OCI-LY3 (cell line): ENCODE data around the gene FAM227B.
"Not testable (repeated sequence)": the region's sequence is repeated elsewhere in the genome, so short reads cannot be mapped to it uniquely, and the experiment has no call there.

ENCODE experiments used
- H2AFZ ChIP-seq: fragments of 200-600, 300-600 bp; shearing (Covaris generic); 2 replicates; pipeline ENCODE4 v1.6.0; 2014; ENCODE audit warnings: antibody characterized with exemption, low read depth, low read length
- H3K27ac ChIP-seq: fragments of 200-600, 300-600 bp; sonication (generic); 2 replicates; pipeline ENCODE4 v1.5.1; 2014; ENCODE audit warnings: mild to moderate bottlenecking, low read length, moderate library complexity, mixed read lengths
- H3K27me3 ChIP-seq: fragments of 200-600, 300-600 bp; sonication (generic); 2 replicates; pipeline ENCODE4 v1.6.1; 2014; ENCODE audit warnings: low read depth, low read length, mixed read lengths
- H3K36me3 ChIP-seq: fragments of 200-600, 300-600 bp; sonication (generic); replicated peaks from 2 replicates; pipeline ENCODE3; 2014; ENCODE audit warnings: low read depth, low read length, mixed read lengths
- H3K4me1 ChIP-seq: fragments of 300-600, 200-600 bp; sonication (generic); 2 replicates; pipeline ENCODE4 v1.6.1; 2014; ENCODE audit warnings: low read length, mixed read lengths
- H3K4me2 ChIP-seq: fragments of 200-600, 300-600 bp; sonication (generic); 2 replicates; pipeline ENCODE4 v1.6.1; 2014; ENCODE audit warnings: low read length, mixed read lengths
- H3K4me3 ChIP-seq: fragments of 300-600, 200-600 bp; sonication (generic); 2 replicates; pipeline ENCODE4 v1.5.1; 2014; ENCODE audit warnings: antibody characterized with exemption, mild to moderate bottlenecking, low read length, moderate library complexity
- H3K79me2 ChIP-seq: fragments of 300-600, 200-600 bp; shearing (Covaris generic); 2 replicates; pipeline ENCODE4 v1.6.1; 2014; ENCODE audit warnings: mild to moderate bottlenecking, low read length, mixed read lengths
- H3K9ac ChIP-seq: fragments of 300-600, 200-600 bp; shearing (Covaris generic); 2 replicates; pipeline ENCODE4 v1.6.0; 2014; ENCODE audit warnings: mild to moderate bottlenecking, low read length, moderate library complexity
- H3K9me3 ChIP-seq: fragments of 200-600, 300-600 bp; shearing (Covaris generic); 2 replicates; pipeline ENCODE4 v1.6.1; 2014; ENCODE audit warnings: low read length, mixed read lengths; ENCODE audit not compliant: insufficient read depth
- H4K20me1 ChIP-seq: fragments of 200-600, 300-600 bp; sonication (generic); 2 replicates; pipeline ENCODE4 v1.6.1; 2016; ENCODE audit warnings: low read length, mixed read lengths; ENCODE audit not compliant: insufficient read depth
- EZH2phosphoT487 ChIP-seq: fragments of 200-600 bp; shearing (Covaris generic); IDR thresholded peaks from 2 replicates; pipeline ENCODE4 v1.6.1; 2018; ENCODE audit warnings: antibody characterized with exemption, mixed run types, low read depth
- TF ChIP-seq, protein P1 (sequence below): fragments of 200-600, 300-600 bp; sonication (generic); IDR thresholded peaks from 2 replicates; pipeline ENCODE4 v1.5.1; 2014; ENCODE audit warnings: antibody characterized with exemption, low read length, low read depth

FAM227B gene

DNA sequence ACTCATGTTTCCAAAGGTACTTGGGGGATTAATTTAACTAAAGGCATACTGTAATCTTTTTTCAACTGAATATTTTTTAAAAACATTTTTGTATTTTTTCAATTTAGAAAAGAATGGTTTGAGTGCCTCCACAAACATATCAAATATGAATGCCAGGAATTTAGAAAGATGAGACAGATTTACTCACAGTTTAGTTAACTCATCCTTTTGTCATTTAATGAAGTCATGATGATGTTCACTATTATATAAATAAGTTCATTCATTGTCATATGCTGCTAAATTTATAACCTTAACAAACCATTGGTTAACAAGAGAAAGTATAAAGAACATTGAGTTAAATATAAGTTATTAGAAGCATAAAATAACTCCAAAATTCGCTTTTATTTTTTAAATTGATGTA is 147.6 kb downstream of the FAM227B start:
- Histone ChIP-seq H3K9ac (no peak overlapping the region), H3K9me3 (no peaks in the 10 kb centered on the region), H3K4me2 (no peak overlapping the region), H2AFZ (no peak overlapping the region), H3K79me2 (no peaks in the 10 kb centered on the region), H3K4me1 (no peaks in the 10 kb centered on the region), H3K27ac (no peak overlapping the region), H3K4me3 (no peak overlapping the region), H3K27me3 (no peaks in the 10 kb centered on the region), H3K36me3 (no peaks in the 10 kb centered on the region), H4K20me1 (no peaks in the 10 kb centered on the region)
- TF ChIP-seq EZH2phosphoT487: no peak
- TF ChIP-seq, protein P1, sequence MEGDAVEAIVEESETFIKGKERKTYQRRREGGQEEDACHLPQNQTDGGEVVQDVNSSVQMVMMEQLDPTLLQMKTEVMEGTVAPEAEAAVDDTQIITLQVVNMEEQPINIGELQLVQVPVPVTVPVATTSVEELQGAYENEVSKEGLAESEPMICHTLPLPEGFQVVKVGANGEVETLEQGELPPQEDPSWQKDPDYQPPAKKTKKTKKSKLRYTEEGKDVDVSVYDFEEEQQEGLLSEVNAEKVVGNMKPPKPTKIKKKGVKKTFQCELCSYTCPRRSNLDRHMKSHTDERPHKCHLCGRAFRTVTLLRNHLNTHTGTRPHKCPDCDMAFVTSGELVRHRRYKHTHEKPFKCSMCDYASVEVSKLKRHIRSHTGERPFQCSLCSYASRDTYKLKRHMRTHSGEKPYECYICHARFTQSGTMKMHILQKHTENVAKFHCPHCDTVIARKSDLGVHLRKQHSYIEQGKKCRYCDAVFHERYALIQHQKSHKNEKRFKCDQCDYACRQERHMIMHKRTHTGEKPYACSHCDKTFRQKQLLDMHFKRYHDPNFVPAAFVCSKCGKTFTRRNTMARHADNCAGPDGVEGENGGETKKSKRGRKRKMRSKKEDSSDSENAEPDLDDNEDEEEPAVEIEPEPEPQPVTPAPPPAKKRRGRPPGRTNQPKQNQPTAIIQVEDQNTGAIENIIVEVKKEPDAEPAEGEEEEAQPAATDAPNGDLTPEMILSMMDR: no peak

DNA sequence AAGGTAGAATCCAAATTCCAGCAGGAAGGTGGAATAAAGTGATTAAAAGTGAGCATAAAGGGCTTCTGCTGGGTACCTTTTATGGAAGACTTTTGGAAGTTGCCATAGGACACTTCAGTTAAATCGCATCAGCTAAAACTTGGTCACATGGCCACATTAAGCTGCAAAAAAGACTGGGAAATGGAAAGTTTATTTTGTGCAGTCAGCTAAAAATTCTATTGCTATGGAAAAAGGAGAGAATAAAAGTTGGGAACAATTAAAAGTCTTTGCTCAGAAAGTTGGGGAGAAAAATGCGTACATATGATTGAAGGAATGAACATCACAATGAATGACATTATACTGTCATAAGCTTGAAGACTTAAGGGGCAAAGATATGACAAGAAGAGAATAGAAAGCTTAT is 148.3 kb downstream of the FAM227B start:
- Histone ChIP-seq H3K4me1 (no peaks in the 10 kb centered on the region), H3K4me2 (no peak overlapping the region), H3K36me3 (no peaks in the 10 kb centered on the region), H3K79me2 (no peaks in the 10 kb centered on the region), H3K27ac (no peak overlapping the region), H2AFZ (no peak overlapping the region), H3K27me3 (no peaks in the 10 kb centered on the region), H3K4me3 (no peak overlapping the region), H3K9me3 (no peaks in the 10 kb centered on the region), H4K20me1 (no peaks in the 10 kb centered on the region), H3K9ac (no peak overlapping the region)
- TF ChIP-seq, protein P1: no peak
- TF ChIP-seq EZH2phosphoT487: no peak

DNA sequence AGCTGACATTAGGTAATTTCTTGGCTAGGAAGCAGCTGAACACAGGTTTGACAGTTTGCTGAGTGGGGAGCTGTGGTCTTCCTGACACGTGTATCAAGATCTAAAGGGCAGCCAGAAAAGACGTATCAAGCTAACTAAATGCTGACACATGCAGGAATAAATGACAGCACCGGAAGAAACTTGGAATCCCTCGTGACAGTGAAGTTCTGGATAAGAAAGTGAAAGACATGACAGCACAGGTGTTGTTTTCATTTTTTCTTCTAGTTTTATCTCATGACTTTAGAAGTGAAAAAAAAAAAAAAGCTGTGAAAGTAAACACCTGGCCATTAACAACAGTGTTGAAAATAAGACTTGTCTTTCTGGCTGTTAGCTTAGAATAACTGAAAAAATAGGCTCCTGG is 148.9 kb downstream of the FAM227B start:
- Histone ChIP-seq H3K27ac (no peak overlapping the region), H3K79me2 (no peaks in the 10 kb centered on the region), H3K36me3 (no peaks in the 10 kb centered on the region), H2AFZ (no peak overlapping the region), H3K9me3 (no peaks in the 10 kb centered on the region), H3K4me2 (no peak overlapping the region), H3K9ac (no peak overlapping the region), H4K20me1 (no peaks in the 10 kb centered on the region), H3K4me3 (no peak overlapping the region), H3K27me3 (no peaks in the 10 kb centered on the region), H3K4me1 (no peaks in the 10 kb centered on the region)
- TF ChIP-seq, protein P1: no peak
- no peak for TF ChIP-seq EZH2phosphoT487

DNA sequence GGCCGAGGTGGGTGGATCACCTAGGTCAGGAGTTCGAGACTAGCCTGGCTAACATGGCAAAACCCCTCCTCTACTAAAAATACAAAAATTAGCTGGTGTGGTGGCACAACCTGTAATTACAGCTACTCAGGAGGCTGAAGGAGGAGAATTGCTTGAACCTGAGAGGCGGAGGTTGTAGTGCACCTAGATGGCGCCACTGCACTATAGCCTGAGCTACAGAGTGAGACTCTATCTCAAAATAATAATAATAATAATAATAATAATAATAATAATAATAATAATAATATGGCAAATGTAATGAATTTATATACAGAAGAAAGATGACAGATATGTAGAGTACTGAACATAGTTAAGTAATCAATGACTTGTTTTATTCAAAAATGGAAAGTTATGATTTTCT is 149.4 kb downstream of the FAM227B start:
- H3K79me2 ChIP-seq, H3K36me3 ChIP-seq, H3K9me3 ChIP-seq, H3K4me2 ChIP-seq, H3K27me3 ChIP-seq, H4K20me1 ChIP-seq, H3K4me1 ChIP-seq, H3K9ac ChIP-seq, H3K27ac ChIP-seq, H2AFZ ChIP-seq, H3K4me3 ChIP-seq: not testable (repeated sequence)

DNA sequence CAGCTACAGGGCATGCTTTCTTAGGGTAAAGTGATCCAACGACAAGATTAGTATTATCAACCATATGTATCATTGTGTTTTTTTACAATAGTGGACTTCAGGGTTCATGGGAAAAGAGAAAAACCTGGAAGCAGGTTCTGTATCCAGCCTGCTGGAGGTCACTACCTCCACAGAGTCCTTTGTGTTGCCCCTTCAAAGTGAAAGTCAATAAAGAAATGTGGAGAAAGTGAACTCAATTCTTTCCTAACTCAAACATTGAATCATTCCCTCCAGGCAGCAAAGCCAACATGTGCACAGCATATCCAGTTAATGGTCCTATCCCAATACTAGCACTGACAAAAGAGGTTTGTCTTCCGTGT is 152.2 kb downstream of the FAM227B start:
- H3K79me2 ChIP-seq: no peaks in the 10 kb centered on the region
- H3K4me2 ChIP-seq: no peak overlapping the region
- H3K9me3 ChIP-seq: no peaks in the 10 kb centered on the region
- H3K27me3 ChIP-seq: no peaks in the 10 kb centered on the region
- no peaks in the 10 kb centered on the region for H3K4me1 ChIP-seq
- no peak overlapping the region for H2AFZ ChIP-seq
- no peaks in the 10 kb centered on the region for H3K36me3 ChIP-seq
- no peak overlapping the region for H3K4me3 ChIP-seq
- no peak overlapping the region for H3K27ac ChIP-seq
- TF ChIP-seq, protein P1: no peak
- TF ChIP-seq EZH2phosphoT487: no peak
- H3K9ac ChIP-seq: no peak overlapping the region
- no peaks in the 10 kb centered on the region for H4K20me1 ChIP-seq
